T-helper 2 cell (primary cell): Measurements from ENCODE around the gene TIMP4.

Experiments
- DNase-seq, 5 experiments: peaks; one replicate each; pipeline versions ENCODE4 v3.0.0 to v3.0.0-alpha.2; 2012 to 2022

Gene TIMP4

DNA sequence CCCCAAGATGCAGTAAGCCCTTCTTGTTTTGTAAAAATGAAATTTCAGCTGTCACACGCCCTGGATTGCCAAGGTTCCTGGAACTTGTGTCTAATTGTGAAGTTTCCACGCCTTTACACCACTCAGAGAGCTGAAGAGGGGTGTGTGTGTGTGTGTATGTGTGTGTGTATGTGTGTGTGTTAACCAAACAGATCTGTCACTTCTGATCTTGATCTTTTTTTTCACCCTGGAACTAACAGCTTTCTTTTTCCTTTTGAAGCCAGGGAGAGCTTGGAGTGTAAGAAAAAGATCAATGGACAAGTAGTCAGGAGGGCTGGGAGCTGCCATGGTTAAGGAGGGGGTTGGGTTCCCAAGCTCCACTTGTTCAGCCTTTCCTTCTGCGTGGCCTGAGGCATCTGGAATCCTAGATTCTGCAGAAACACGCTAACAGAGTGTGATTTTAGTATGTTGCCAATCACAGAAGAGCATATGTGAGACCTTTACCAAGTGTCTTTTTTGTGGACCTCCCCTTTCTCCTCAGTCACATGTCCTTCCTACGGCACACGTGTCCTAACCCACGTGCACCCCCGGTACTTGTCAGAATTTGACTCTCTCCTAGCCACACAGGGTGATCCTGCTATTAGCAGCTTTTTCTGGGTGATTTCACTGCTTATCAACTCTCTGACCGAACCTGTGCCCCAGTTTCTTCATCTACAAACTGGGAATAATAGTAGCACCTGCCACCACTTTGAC lies 11.5 kb downstream of the TIMP4 start:
- DNase-seq, result peak in 1 of 5 experiments; percentile 6

GRCh38 chr3:12143949-12144504 lies 14.7 kb downstream of the TIMP4 start:
- no peak for DNase-seq

- DNase-seq, result no peak
Observed at GRCh38 chr3:12142476-12142875, 16.2 kb downstream of the TIMP4 start.

- DNase-seq, result no peak
Observed at GRCh38 chr3:12141350-12141749, 17.4 kb downstream of the TIMP4 start.

- peak in 1 of 5 experiments; percentile 47 for DNase-seq
Observed at GRCh38 chr3:12139111-12139511, 19.6 kb downstream of the TIMP4 start.

GRCh38 chr3:12138044-12138443 lies 20.7 kb downstream of the TIMP4 start:
- peak in 1 of 5 experiments; percentile 46 for DNase-seq

DNA sequence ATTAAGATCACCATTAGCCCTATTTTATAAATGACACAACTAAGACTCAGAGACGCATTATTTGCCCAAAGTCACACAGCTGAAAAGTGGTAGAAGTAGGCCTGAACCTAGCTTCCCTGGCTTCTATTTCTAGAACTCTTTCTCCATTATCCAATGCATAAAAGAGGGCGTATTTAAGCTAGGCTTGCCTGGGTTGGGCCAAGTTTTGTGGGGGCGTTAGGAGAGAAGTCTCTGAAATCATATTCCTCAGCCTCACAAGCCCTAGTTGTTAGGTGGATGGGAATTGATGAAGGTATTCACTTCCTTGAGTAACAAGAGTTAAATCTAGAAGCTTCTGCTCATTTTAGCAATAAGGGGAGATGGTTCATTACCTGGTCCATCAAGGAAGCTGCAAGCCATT lies 22.3 kb downstream of the TIMP4 start:
- no peak for DNase-seq

GRCh38 chr3:12135029-12135657 lies 23.6 kb downstream of the TIMP4 start:
- peak; percentile 13 to 68 (median 37) for DNase-seq

DNA sequence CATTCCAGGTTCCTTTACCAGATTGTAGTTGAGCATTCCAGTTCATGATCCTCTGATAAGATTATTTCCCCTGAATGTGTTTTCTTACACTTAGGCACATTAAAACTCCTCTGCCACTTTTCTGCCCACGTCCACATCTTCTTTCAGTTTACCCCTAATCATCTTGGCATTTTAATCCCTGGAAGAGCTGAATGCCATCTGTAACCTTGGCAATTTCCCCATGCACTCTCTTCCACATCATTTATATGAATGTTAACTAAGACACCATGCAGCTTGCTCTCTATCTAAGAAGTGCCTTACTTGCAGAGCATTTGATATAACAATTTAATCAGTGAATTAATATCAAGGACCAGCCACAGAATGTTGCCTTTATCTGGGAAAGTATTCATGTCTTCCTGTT lies 25.8 kb downstream of the TIMP4 start:
- DNase-seq, result no peak

DNA sequence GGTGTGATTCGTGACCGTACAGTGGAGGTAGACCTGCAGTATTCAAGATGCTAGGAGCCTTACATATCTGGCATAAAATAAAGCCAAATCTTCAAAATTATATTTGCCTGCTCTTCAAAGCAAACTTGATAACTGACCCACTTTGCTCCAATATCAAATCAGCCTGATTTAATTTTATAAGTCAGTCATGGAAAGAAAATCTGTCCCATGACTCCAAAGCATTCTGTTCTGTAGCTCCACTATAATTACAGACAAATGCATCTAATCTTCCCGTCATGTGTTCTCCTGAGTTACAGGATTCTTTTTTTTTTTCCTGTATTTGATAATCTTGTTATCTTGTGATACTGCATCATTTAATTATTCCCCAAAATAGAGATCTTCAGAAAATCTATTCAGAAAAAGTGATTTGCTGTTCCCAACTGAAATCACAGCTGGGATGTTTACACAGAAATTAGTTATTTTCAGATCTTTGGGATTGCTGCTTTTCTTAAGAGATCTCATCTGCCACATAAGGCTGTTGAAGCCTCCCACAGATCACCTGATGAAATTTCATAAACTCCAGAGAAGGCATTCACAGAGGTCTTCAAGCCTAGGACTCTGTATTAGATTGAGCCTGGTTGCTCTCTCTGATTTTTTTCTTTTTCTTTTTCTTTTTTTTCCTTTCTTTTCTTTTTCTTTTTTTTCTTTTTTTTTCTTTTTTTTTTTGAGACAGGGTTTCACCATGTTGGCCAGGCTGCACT lies 27.2 kb downstream of the TIMP4 start:
- DNase-seq, result no peak

GRCh38 chr3:12127391-12127790 lies 31.3 kb downstream of the TIMP4 start:
- DNase-seq, result no peak

DNA sequence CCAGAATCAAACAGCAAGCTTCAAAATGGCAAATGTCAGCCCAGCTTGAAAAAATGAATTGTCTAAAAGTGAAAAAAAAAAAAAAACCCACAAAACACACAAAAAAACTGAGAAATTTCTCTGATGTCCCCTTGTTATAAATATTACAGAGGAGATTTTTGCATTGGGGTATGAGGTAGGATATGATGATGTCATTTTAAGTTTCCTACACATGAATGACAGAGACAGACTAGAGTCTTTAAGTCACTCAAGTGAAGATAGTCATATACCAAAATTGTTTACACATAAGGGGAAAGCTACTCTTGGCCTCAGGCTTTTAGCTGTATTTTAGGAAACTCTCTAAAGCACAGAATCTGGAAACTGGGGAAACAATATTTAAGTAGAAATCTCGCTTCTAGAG lies 32.9 kb downstream of the TIMP4 start:
- no peak for DNase-seq

DNA sequence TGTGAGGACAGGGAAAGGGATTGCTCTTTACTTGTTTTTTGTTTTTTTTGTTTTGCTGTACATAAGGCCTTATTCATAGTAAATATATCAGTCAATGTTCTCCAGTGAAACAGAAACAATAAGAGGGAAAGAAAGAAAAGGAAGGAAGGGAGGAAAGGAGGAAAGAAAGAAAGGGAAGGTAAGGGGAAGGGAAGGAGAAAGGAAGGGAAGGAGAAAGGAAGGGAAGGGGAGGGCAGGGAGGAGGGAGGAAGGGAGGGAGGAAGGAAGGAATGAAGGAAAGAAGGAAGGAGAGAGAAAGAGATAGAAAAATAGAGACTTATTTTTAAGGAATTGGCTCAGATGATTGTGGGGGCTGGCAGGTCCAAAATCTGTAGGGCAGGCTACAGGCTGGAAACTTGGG lies 37.2 kb downstream of the TIMP4 start:
- DNase-seq, result no peak

- DNase-seq, result no peak
Observed at GRCh38 chr3:12120374-12121140, 38.2 kb downstream of the TIMP4 start.

GRCh38 chr3:12117473-12117872 lies 41.2 kb downstream of the TIMP4 start:
- DNase-seq, result no peak

DNA sequence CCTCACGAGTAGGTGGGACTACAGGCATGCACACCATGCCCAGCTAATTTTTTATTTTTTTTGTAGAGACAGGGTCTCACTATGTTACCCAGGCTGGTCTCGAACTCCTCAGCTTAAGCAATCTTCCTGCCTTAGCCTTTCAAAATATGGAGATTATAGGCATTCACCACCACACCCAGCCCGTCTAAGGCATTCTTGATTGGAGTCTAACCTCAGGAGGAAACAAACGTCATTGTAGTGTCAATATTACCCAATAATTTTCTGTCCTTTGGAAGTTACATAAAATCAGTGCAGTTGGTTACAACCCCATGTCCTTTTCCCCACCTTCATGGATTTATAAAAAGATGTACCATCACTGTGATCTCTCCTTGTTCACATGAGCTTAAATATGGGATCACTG lies 41.8 kb downstream of the TIMP4 start:
- DNase-seq, result no peak

GRCh38 chr3:12115849-12116248 lies 42.9 kb downstream of the TIMP4 start:
- no peak for DNase-seq

DNA sequence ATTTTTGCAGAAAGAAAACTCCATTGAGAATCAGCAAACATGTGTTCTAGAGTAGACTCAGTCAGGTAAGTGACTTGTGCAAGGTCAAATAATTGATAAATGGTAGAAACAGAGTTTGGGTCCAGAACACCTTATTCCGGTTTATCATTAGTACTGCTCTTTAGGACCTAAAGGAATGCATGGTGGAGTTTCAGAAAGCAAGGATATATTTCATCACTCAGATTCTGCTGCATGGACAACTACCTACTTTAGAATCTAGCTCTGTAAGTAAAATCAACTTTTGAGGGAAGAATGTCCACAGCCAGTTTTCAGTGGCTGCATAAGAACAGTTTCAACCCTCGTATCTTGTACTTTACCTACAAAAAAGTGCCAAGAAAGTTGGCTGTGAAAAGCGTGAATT lies 43.6 kb downstream of the TIMP4 start:
- DNase-seq, result no peak

GRCh38 chr3:12114251-12114650 lies 44.5 kb downstream of the TIMP4 start:
- no peak for DNase-seq

DNA sequence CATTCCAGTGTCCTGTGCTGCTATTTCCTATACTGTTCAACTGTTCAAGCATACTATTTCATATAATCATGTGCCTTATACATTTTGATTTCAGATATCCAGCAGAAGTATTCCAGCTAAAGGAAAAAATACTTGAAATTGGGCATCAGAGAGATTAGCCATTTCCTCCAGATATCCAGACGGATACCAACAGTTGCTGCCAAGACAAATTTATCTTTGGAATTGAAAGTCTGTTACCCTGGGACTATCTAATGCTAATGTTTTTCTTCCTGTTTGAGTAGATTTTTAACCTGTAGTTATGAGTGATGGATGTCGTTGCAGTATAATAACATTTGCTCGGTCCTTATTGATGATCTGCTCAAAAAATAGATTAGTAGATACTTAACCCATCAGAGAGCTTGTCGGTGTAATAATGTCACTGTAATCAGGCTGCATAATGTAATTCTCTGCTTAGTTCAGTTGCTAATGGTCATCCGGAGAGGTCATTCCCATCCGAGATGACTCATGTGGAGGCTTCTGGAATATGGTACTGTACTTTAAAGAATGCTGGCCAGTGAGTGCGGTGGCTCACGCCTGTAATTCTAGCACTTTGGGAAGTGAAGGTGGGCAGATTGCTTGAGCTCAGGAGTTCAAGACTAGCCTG lies 51.5 kb downstream of the TIMP4 start:
- DNase-seq, result no peak
